Subcutaneous abdominal adipose tissue (tissue), 5 donors: ENCODE data around the gene SLC2A10.

Experiments
- H3K27ac ChIP-seq: one replicate; pipeline ENCODE4 v1.7.0; 2013; ENCODE audit warnings: low read depth, mild to moderate bottlenecking, inconsistent platforms, low read length, moderate library complexity
- H3K27me3 ChIP-seq, 5 donors: one replicate each; pipeline ENCODE4 v1.7.0; 2013; ENCODE audit warnings: low read length in 5 of 5, inconsistent platforms in 1 of 5; ENCODE audit not compliant: control insufficient read depth in 5 of 5, insufficient read depth in 4 of 5
- H3K36me3 ChIP-seq, 5 donors: one replicate each; pipeline ENCODE4 v1.7.0; 2013; ENCODE audit warnings: low read length in 5 of 5; ENCODE audit not compliant: control insufficient read depth in 5 of 5, insufficient read depth in 5 of 5
- H3K4me1 ChIP-seq, 5 donors: one replicate each; pipeline ENCODE4 v1.7.0; 2013; ENCODE audit warnings: low read length in 5 of 5, mild to moderate bottlenecking in 3 of 5, moderate library complexity in 1 of 5; ENCODE audit not compliant: control insufficient read depth in 5 of 5, insufficient read depth in 5 of 5
- H3K4me3 ChIP-seq, 5 donors: one replicate each; pipeline ENCODE4 v1.7.0; 2013; ENCODE audit warnings: low read length in 5 of 5, low read depth in 1 of 5
- H3K9ac ChIP-seq, 5 donors: one replicate each; pipeline ENCODE4 v1.7.0; 2013; ENCODE audit warnings: low read length in 5 of 5, mild to moderate bottlenecking in 4 of 5, moderate library complexity in 3 of 5
- H3K9me3 ChIP-seq, 5 donors: one replicate each; pipeline ENCODE4 v1.7.0; 2013; ENCODE audit warnings: low read length in 5 of 5; ENCODE audit not compliant: control insufficient read depth in 5 of 5
- donor health status: healthy.
- donor health status: healthy.
- donor health status: healthy.
- donor health status: healthy.
- donor health status: healthy.

The SLC2A10 gene

DNA sequence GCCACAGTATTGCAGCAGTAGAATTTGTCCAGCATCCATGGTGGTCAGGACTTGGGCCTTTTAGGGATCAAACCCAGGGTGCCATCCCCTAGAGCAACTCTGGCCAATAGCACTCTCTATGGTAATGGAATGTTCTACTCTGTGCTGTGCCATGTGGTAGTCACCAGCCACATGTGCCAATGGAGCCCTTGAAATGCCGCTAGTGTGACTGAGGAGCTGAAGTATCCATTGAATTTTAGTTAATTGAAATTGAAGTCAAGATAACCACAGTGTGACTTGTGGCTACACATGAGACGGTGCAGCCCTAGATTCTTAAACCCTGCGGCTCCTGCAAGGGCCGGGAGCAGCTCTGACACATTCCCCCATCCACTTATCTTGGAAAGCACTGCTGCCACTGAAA lies 54.6 kb downstream of the SLC2A10 start:
- no peaks in the 10 kb centered on the region for H3K27me3 ChIP-seq
- H3K9ac ChIP-seq: no peak overlapping the region
- H3K9me3 ChIP-seq: no peaks in the 10 kb centered on the region

GRCh38 chr20:46765506-46766120 lies 56.2 kb downstream of the SLC2A10 start:
- Histone ChIP-seq H3K27me3 (peaks cover 0 to 3% (median under 1%) of the 10 kb centered on the region in 5 donors), H3K27ac (no peak overlapping the region)

More for the DNA sequence above, 54.6 kb downstream of the SLC2A10 start:
- Histone ChIP-seq H3K36me3 (no peaks in the 10 kb centered on the region), H3K4me1 (no peaks in the 10 kb centered on the region), H3K27ac (no peak overlapping the region), H3K4me3 (no peak overlapping the region)

GRCh38 chr20:46767127-46767761 lies 57.8 kb downstream of the SLC2A10 start:
- no peaks in the 10 kb centered on the region for H3K9me3 ChIP-seq
- peaks cover 0 to 7% (median 4%) of the 10 kb centered on the region in 5 donors for H3K27me3 ChIP-seq
- H3K27ac ChIP-seq: no peak overlapping the region
- H3K9ac ChIP-seq: no peak overlapping the region
- H3K4me3 ChIP-seq: no peak overlapping the region
- H3K36me3 ChIP-seq: no peaks in the 10 kb centered on the region
- H3K4me1 ChIP-seq: no peaks in the 10 kb centered on the region

More at GRCh38 chr20:46765506-46766120, 56.2 kb downstream of the SLC2A10 start:
- Histone ChIP-seq H3K9ac (no peak overlapping the region), H3K4me3 (no peak overlapping the region), H3K4me1 (no peaks in the 10 kb centered on the region), H3K9me3 (no peaks in the 10 kb centered on the region), H3K36me3 (no peaks in the 10 kb centered on the region)

DNA sequence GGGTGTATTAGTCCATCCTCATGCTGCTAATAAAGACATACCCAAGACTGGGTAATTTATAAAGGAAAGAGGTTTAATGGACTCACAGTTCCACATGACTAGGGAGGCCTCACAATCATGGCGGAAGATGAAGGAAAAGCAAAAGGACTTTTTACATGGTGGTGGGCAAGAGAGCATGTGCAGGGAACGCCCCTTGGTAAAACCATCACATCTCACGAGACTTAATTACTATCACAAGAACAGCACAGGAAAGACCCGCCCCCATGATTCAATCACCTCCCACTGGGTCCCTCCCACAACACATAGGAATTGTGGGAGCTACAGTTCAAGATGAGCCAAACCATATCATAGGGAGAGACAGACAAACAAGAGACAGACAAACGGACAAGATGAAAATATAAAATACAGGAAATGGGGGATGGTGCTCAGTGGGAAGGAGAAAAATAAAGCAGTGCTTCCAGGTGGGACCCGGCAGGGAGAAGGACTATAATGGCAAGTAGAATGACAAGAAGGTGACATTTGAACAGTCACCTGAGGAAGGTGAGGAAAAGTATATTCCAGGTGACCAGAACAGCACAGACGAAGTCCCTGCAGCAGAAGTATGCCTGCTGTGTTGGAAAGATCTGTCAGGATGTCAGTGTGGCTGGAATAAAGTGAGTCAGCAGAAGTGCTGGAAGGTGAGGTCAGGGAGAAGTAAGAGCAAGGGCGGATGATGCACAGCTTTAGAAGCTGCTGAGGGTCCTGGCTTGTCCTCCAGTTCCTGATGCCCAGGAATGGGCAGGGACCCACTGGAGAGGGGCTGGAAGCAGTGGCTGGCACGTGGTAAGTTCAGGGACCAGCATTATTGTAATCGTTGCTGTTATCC lies 61.1 kb downstream of the SLC2A10 start:
- no peak overlapping the region for H3K27ac ChIP-seq
- no peaks in the 10 kb centered on the region for H3K36me3 ChIP-seq
- no peak overlapping the region for H3K9ac ChIP-seq
- no peaks in the 10 kb centered on the region for H3K4me1 ChIP-seq
- H3K9me3 ChIP-seq: no peaks in the 10 kb centered on the region
- H3K27me3 ChIP-seq: peaks cover 0 to 15% (median 7%) of the 10 kb centered on the region in 5 donors
- H3K4me3 ChIP-seq: no peak overlapping the region

GRCh38 chr20:46771195-46771588 lies 61.7 kb downstream of the SLC2A10 start:
- no peak overlapping the region for H3K27ac ChIP-seq

DNA sequence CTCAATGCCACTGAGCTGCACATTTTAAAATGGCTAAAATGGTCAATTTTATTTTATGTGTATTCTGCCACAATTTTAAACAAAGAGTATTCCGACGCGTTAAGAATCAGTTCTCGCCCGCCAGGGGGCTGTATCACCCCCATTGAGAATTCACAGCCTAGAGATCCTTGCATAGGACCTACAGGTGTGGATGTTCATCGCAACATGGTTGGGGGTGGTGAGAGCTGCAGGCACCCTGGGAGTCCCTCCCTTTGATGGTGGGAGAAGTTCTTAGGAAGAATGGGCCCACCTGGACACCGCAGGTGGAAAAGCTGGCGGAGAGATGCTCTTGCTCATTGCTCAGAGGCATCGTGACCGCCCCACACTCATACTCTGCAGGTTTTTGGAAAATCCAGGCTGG lies 63.5 kb downstream of the SLC2A10 start:
- no peaks in the 10 kb centered on the region for H3K9me3 ChIP-seq
- no peaks in the 10 kb centered on the region for H3K4me1 ChIP-seq
- no peaks in the 10 kb centered on the region for H3K36me3 ChIP-seq
- H3K9ac ChIP-seq: no peak overlapping the region
- H3K27ac ChIP-seq: no peak overlapping the region
- peaks cover 0 to 15% (median 7%) of the 10 kb centered on the region in 5 donors for H3K27me3 ChIP-seq
- no peak overlapping the region for H3K4me3 ChIP-seq

More at GRCh38 chr20:46771195-46771588, 61.7 kb downstream of the SLC2A10 start:
- Histone ChIP-seq H3K36me3 (no peaks in the 10 kb centered on the region), H3K9me3 (no peaks in the 10 kb centered on the region), H3K4me3 (no peak overlapping the region), H3K9ac (no peak overlapping the region), H3K4me1 (no peaks in the 10 kb centered on the region), H3K27me3 (peaks cover 0 to 15% (median 7%) of the 10 kb centered on the region in 5 donors)

GRCh38 chr20:46773680-46774079 lies 64.2 kb downstream of the SLC2A10 start:
- Histone ChIP-seq H3K9me3 (no peaks in the 10 kb centered on the region), H3K4me3 (no peak overlapping the region), H3K27me3 (peaks cover 0 to 15% (median 7%) of the 10 kb centered on the region in 5 donors), H3K9ac (no peak overlapping the region), H3K36me3 (no peaks in the 10 kb centered on the region), H3K4me1 (no peaks in the 10 kb centered on the region), H3K27ac (no peak overlapping the region)

- Histone ChIP-seq H3K9ac (no peak overlapping the region), H3K4me1 (no peaks in the 10 kb centered on the region), H3K4me3 (no peak overlapping the region), H3K9me3 (no peaks in the 10 kb centered on the region), H3K27ac (no peak overlapping the region), H3K36me3 (no peaks in the 10 kb centered on the region), H3K27me3 (peaks cover 0 to 15% (median 7%) of the 10 kb centered on the region in 5 donors)
These were observed 64.8 kb downstream of the SLC2A10 start for GRCh38 chr20:46774236-46774635.

DNA sequence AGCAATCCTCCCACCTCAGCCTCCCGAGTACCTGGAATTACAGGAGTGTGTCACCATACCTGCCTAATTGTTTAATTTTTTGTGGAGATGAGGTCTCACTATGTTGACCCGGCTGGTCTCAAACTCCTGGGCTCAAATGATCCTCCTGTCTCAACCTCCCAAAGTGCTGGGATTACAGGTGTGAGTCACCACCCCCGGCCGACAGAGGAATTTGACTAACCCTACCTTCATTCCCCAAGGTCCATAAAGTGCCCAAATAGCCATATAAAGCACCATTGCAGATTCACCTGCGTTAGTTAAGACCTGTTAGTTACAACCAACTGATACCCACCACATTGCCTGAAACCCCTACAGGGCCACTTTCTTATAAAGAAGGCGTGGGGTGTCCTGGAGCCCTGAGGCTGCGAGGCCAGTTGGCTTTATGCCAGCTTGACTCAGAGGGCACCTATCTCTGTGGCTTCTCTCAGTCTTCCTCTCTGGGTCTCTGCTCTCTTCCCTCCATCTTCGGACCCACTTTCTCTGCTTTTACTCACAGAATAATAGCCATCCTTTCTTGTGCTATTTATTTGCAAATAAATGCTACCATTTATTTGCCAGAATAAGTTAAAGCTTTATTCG lies 65.6 kb downstream of the SLC2A10 start:
- Histone ChIP-seq H3K36me3 (no peaks in the 10 kb centered on the region), H3K27me3 (peaks cover 0 to 15% (median 7%) of the 10 kb centered on the region in 5 donors), H3K4me3 (no peak overlapping the region), H3K9ac (no peak overlapping the region), H3K4me1 (no peaks in the 10 kb centered on the region), H3K9me3 (no peaks in the 10 kb centered on the region), H3K27ac (no peak overlapping the region)
